GM18499 (cell line): ENCODE measurements around the gene KRT222.
A peak's percentile ranks its signal among the peaks of the same experiment; 100 is the strongest.

Experiments used
- ATAC-seq: cut with Tn5 transposase; IDR thresholded peaks from one replicate; pipeline ENCODE4 v1.9.1; 2021; ENCODE audit warnings: moderate number of reproducible peaks; ENCODE audit not compliant: insufficient read depth, unreplicated experiment

Gene KRT222

GRCh38 chr17:40616592-40616991 lies 48.4 kb downstream of the KRT222 start:
- ATAC-seq, result no peak

- no peak for ATAC-seq
Measured at GRCh38 chr17:40615841-40616476, 49.0 kb downstream of the KRT222 start.

- peak; percentile 51 for ATAC-seq
Measured at GRCh38 chr17:40615068-40615840, 49.7 kb downstream of the KRT222 start.

- no peak for ATAC-seq
Measured at GRCh38 chr17:40614431-40615067, 50.4 kb downstream of the KRT222 start.

- no peak for ATAC-seq
Measured at GRCh38 chr17:40613467-40614154, 51.4 kb downstream of the KRT222 start.

GRCh38 chr17:40612599-40613244 lies 52.3 kb downstream of the KRT222 start:
- no peak for ATAC-seq

GRCh38 chr17:40611840-40612474 lies 53.0 kb downstream of the KRT222 start:
- no peak for ATAC-seq

- ATAC-seq, result no peak
Measured at GRCh38 chr17:40610359-40610758, 54.6 kb downstream of the KRT222 start.

GRCh38 chr17:40608061-40608581 lies 56.9 kb downstream of the KRT222 start:
- no peak for ATAC-seq

- no peak for ATAC-seq
Measured at GRCh38 chr17:40607641-40608040, 57.3 kb downstream of the KRT222 start.

- no peak for ATAC-seq
Measured at GRCh38 chr17:40606548-40607353, 58.2 kb downstream of the KRT222 start.

GRCh38 chr17:40605306-40605705 lies 59.7 kb downstream of the KRT222 start:
- no peak for ATAC-seq
